PC-9 (cell line): Measurements from ENCODE around the gene DMWD. TPM values are rescaled to one million over a fixed set of nuclear protein-coding genes. Genes with fewer than 3 reads are reported as not detected.

Experiments
- BruUV-seq: library from RNA; stranded (reverse); fragments of 400-500 nt; replicated peaks from 2 replicates; lab custom pipeline; 2021; lab: Mats Ljungman, UMichigan
- CTCF ChIA-PET: fragments of 300-600 bp; sonication (Branson Sonifier 250); formaldehyde crosslinking; loops from one replicate; lab custom pipeline; 2022; ENCODE audit warnings: antibody characterized with exemption; lab: Charles Lee
- POLR2A ChIA-PET: fragments of 300-600 bp; sonication (Branson Sonifier 250); formaldehyde crosslinking; loops from one replicate; lab custom pipeline; 2022; ENCODE audit warnings: antibody characterized with exemption; ENCODE audit not compliant: unreplicated experiment; lab: Charles Lee
- DNase-seq, 2 experiments: peaks; one replicate each; pipeline versions ENCODE4 v3.0.0 to v3.0.0-alpha.2; 2015 to 2022; ENCODE audit warnings: mixed read lengths in 1 of 2
- H2AFZ ChIP-seq: fragments of 200-600 bp; sonication (generic); 2 replicates; pipeline ENCODE4 v1.8.1; 2017; ENCODE audit warnings: antibody characterized with exemption
- H3F3A ChIP-seq: fragments of 200-600 bp; sonication (generic); 2 replicates; pipeline ENCODE4 v1.8.1; 2017; ENCODE audit warnings: antibody characterized with exemption, mild to moderate bottlenecking, low read depth; ENCODE audit not compliant: insufficient read depth
- H3K27ac ChIP-seq: fragments of 200-600 bp; sonication (generic); 2 replicates; pipeline ENCODE4 v1.6.1; 2016; ENCODE audit warnings: mixed run types
- H3K27me3 ChIP-seq: fragments of 200-600 bp; sonication (generic); 2 replicates; pipeline ENCODE4 v1.6.1; 2016; ENCODE audit warnings: low read depth, mixed run types; ENCODE audit not compliant: insufficient read depth
- H3K36me3 ChIP-seq: fragments of 200-600 bp; sonication (generic); 2 replicates; pipeline ENCODE4 v1.6.1; 2016; ENCODE audit warnings: low read depth, mixed run types
- H3K4me1 ChIP-seq: fragments of 200-600 bp; sonication (generic); replicated peaks from 2 replicates; pipeline ENCODE4 v1.6.1; 2016; ENCODE audit warnings: mixed run types; ENCODE audit not compliant: insufficient read depth
- H3K4me2 ChIP-seq: fragments of 200-600 bp; sonication (generic); 2 replicates; pipeline ENCODE4 v1.6.1; 2017; ENCODE audit warnings: mixed run types
- H3K4me3 ChIP-seq: fragments of 200-600 bp; sonication (generic); 2 replicates; pipeline ENCODE4 v1.6.1; 2016; ENCODE audit warnings: mixed run types
- H3K79me2 ChIP-seq: fragments of 200-600 bp; sonication (generic); 2 replicates; pipeline ENCODE4 v1.6.1; 2017; ENCODE audit warnings: low read depth, mixed run types
- H3K9me2 ChIP-seq: fragments of 200-600 bp; sonication (generic); 2 replicates; pipeline ENCODE4 v1.8.1; 2017; ENCODE audit warnings: mild to moderate bottlenecking; ENCODE audit not compliant: insufficient read depth
- H3K9me3 ChIP-seq: fragments of 200-600 bp; sonication (generic); 2 replicates; pipeline ENCODE4 v1.8.1; 2016; ENCODE audit warnings: low read depth; ENCODE audit not compliant: insufficient read depth
- H4K20me1 ChIP-seq: fragments of 200-600 bp; sonication (generic); 2 replicates; pipeline ENCODE4 v1.8.1; 2017; ENCODE audit not compliant: insufficient read depth
- CTCF ChIP-seq: fragments of 200-600 bp; sonication (generic); conservative IDR thresholded peaks from 2 replicates; pipeline ENCODE4 v1.6.1; 2017; ENCODE audit warnings: mixed run types, antibody characterized with exemption, mild to moderate bottlenecking, moderate library complexity
- EZH2 ChIP-seq: fragments of 200-600 bp; sonication (generic); IDR thresholded peaks from 2 replicates; pipeline ENCODE4 v1.8.0; 2017; ENCODE audit warnings: antibody characterized with exemption, low read depth
- intact Hi-C: fragments of 100-400 bp; cut with micrococcal nuclease; formaldehyde crosslinking; loops from one replicate; pipeline ENCODE4 v1.10.0; 2022; ENCODE audit not compliant: unreplicated experiment
- total RNA-seq: library from RNA; stranded (reverse); gene quantifications from 2 replicates; pipeline ENCODE4 v1.2.3, GENCODE V29; 2021

The DMWD gene
- total RNA-seq, 1 experiment from 2014 or later: 66.7 TPM

GRCh38 chr19:45772130-45772840, 20.4 kb downstream of the DMWD start:
- no peak for TF ChIP-seq EZH2
- no peak for TF ChIP-seq CTCF
- Histone ChIP-seq H3K27ac (peak overlapping the region; percentile 24; the same call in 1 of the 2 replicates), H4K20me1 (peaks cover 4% of the 10 kb centered on the region; the same call in 1 of the 2 replicates), H3K36me3 (peaks cover 16% of the 10 kb centered on the region; the same call in 1 of the 2 replicates), H3K9me3 (no peaks in the 10 kb centered on the region), H2AFZ (no peak overlapping the region), H3K79me2 (no peaks in the 10 kb centered on the region), H3K4me3 (no peak overlapping the region), H3F3A (peaks cover 74% of the 10 kb centered on the region; the same call in 1 of the 2 replicates), H3K4me1 (peaks cover 7% of the 10 kb centered on the region; the same call in 1 of the 2 replicates), H3K9me2 (no peaks in the 10 kb centered on the region), H3K27me3 (no peaks in the 10 kb centered on the region), H3K4me2 (no peak overlapping the region)
- ChIA-PET CTCF (no interaction called here), POLR2A (interaction anchor here (0.6 to 1.0 kb wide), 5 partner anchors 11 to 95 kb away, joined by 3 to 5 read pairs (median 4); no protein-coding TSS in a partner anchor)
- BruUV-seq: no TSS peak
- intact Hi-C loops: no loop called here
- DNase-seq: peak in 1 of 2 experiments; percentile 51

- H3K27ac ChIP-seq: no peak overlapping the region
- no peaks in the 10 kb centered on the region for H3K79me2 ChIP-seq
- ChIA-PET CTCF (interaction anchor here (0.5 to 0.7 kb wide), 2 partner anchors 11 to 744 kb away, joined by 3 to 5 read pairs; partner anchors contain the start of gene DMPK), POLR2A (interaction anchor here (0.6 to 1.0 kb wide), 3 partner anchors 22 to 76 kb away, joined by 3 to 4 read pairs (median 3); no protein-coding TSS in a partner anchor)
- peaks cover 9% of the 10 kb centered on the region; the same call in 1 of the 2 replicates for H3K36me3 ChIP-seq
- no peaks in the 10 kb centered on the region for H3K27me3 ChIP-seq
- H3K9me2 ChIP-seq: no peaks in the 10 kb centered on the region
- no peaks in the 10 kb centered on the region for H4K20me1 ChIP-seq
- no peaks in the 10 kb centered on the region for H3K9me3 ChIP-seq
- H2AFZ ChIP-seq: no peak overlapping the region
- no TSS peak for BruUV-seq
- intact Hi-C loops: no loop called here
- H3K4me2 ChIP-seq: no peak overlapping the region
- no peak overlapping the region for H3K4me3 ChIP-seq
- H3K4me1 ChIP-seq: peaks cover 16% of the 10 kb centered on the region
- H3F3A ChIP-seq: peaks cover 65% of the 10 kb centered on the region; the same call in 1 of the 2 replicates
- no peak for DNase-seq
- TF ChIP-seq EZH2 (no peak), CTCF (no peak)
These were observed 21.2 kb downstream of the DMWD start for GRCh38 chr19:45771311-45771933.
